GM21619 (cell line): ENCODE data around the gene KCNN3.

Experiments
- ATAC-seq: cut with Tn5 transposase; IDR thresholded peaks from one replicate; pipeline ENCODE4 v1.9.1; 2021; ENCODE audit not compliant: unreplicated experiment

The KCNN3 gene

GRCh38 chr1:154735061-154735803, 134.8 kb downstream of the KCNN3 start:
- no peak for ATAC-seq

GRCh38 chr1:154733621-154734020, 136.5 kb downstream of the KCNN3 start:
- ATAC-seq: no peak

GRCh38 chr1:154730986-154731489, 139.0 kb downstream of the KCNN3 start:
- no peak for ATAC-seq

GRCh38 chr1:154730259-154730658, 139.8 kb downstream of the KCNN3 start:
- ATAC-seq: no peak

GRCh38 chr1:154729577-154729976, 140.5 kb downstream of the KCNN3 start:
- no peak for ATAC-seq

- no peak for ATAC-seq
Observed at GRCh38 chr1:154729031-154729442, 141.0 kb downstream of the KCNN3 start.

GRCh38 chr1:154726896-154727753, 143.0 kb downstream of the KCNN3 start:
- ATAC-seq: no peak

- ATAC-seq: no peak
Observed at GRCh38 chr1:154726443-154726842, 143.6 kb downstream of the KCNN3 start.

GRCh38 chr1:154725865-154726264, 144.2 kb downstream of the KCNN3 start:
- ATAC-seq: no peak

GRCh38 chr1:154720328-154721297, 149.5 kb downstream of the KCNN3 start:
- ATAC-seq: no peak

GRCh38 chr1:154719586-154720327, 150.3 kb downstream of the KCNN3 start:
- no peak for ATAC-seq

GRCh38 chr1:154718566-154718965, 151.5 kb downstream of the KCNN3 start:
- no peak for ATAC-seq

GRCh38 chr1:154717528-154717924, 152.6 kb downstream of the KCNN3 start:
- no peak for ATAC-seq

- no peak for ATAC-seq
Observed at GRCh38 chr1:154716614-154717527, 153.2 kb downstream of the KCNN3 start.

- ATAC-seq: no peak
Observed at GRCh38 chr1:154716011-154716410, 154.1 kb downstream of the KCNN3 start.

GRCh38 chr1:154715385-154715784, 154.7 kb downstream of the KCNN3 start:
- no peak for ATAC-seq

- no peak for ATAC-seq
Observed at GRCh38 chr1:154714638-154715037, 155.4 kb downstream of the KCNN3 start.

- no peak for ATAC-seq
Observed at GRCh38 chr1:154714052-154714623, 155.9 kb downstream of the KCNN3 start.

GRCh38 chr1:154713005-154713404, 157.1 kb downstream of the KCNN3 start:
- ATAC-seq: no peak
